Measurements from ENCODE around the gene SBF1.

DNA sequence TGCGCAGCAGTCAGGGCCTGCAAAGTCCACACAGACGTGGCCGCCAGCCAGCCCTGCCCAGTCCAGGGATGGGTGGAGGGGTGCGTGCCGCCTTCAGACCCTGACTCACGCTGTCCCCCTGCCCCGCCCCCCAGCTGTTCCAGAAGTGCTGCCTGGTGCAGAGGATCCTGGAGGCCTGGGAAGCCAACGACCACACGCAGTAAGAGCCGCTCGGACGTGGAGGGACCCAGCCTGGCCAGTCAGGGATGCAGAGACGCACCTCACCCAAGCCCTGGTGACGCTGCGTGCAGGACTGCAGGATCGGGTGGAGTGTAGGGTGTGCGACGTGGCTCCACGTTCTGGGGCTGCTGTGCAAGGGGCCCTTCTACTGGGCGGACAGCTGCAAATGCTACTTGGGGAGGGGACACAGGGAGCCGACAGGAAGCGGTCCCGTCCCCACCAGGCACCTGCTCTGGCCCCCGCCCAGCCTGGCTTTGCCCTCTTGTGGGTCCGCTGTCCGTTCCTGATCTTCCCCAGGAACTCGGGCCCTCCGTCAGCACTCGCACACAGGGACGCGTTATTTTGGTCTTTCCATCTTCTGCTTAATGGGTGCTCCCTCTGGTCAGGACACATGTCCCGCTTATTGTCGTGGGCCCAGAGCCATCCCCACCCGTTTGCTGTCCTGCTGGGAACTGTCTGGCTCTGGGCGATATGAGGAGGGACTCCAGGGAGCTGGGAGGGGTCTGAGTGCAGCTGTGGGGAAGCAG, 42.5 kb downstream of the SBF1 start:
- no peak for TF ChIP-seq CREB5 (CRISPR knock-in tag; IDR thresholded peaks at IDR 0.05; ENCODE audit: low read depth)
- TF ChIP-seq PPARA (CRISPR knock-in tag; IDR thresholded peaks at IDR 0.05; ENCODE audit: borderline replicate concordance) = no peak
- TF ChIP-seq, protein P1, sequence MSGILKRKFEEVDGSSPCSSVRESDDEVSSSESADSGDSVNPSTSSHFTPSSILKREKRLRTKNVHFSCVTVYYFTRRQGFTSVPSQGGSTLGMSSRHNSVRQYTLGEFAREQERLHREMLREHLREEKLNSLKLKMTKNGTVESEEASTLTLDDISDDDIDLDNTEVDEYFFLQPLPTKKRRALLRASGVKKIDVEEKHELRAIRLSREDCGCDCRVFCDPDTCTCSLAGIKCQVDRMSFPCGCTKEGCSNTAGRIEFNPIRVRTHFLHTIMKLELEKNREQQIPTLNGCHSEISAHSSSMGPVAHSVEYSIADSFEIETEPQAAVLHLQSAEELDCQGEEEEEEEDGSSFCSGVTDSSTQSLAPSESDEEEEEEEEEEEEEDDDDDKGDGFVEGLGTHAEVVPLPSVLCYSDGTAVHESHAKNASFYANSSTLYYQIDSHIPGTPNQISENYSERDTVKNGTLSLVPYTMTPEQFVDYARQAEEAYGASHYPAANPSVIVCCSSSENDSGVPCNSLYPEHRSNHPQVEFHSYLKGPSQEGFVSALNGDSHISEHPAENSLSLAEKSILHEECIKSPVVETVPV (CRISPR knock-in tag; IDR thresholded peaks at IDR 0.05) = no peak
- no peak for TF ChIP-seq BACH2 (CRISPR knock-in tag; IDR thresholded peaks at IDR 0.05; ENCODE audit: borderline replicate concordance)
- TF ChIP-seq OSR1 (CRISPR knock-in tag; IDR thresholded peaks at IDR 0.05) = no peak
- TF ChIP-seq ZNF70 (CRISPR knock-in tag; IDR thresholded peaks at IDR 0.05) = no peak
- TF ChIP-seq ISL1 (CRISPR knock-in tag; IDR thresholded peaks at IDR 0.05) = no peak
- TF ChIP-seq, protein P2, sequence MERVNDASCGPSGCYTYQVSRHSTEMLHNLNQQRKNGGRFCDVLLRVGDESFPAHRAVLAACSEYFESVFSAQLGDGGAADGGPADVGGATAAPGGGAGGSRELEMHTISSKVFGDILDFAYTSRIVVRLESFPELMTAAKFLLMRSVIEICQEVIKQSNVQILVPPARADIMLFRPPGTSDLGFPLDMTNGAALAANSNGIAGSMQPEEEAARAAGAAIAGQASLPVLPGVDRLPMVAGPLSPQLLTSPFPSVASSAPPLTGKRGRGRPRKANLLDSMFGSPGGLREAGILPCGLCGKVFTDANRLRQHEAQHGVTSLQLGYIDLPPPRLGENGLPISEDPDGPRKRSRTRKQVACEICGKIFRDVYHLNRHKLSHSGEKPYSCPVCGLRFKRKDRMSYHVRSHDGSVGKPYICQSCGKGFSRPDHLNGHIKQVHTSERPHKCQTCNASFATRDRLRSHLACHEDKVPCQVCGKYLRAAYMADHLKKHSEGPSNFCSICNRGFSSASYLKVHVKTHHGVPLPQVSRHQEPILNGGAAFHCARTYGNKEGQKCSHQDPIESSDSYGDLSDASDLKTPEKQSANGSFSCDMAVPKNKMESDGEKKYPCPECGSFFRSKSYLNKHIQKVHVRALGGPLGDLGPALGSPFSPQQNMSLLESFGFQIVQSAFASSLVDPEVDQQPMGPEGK (CRISPR knock-in tag; IDR thresholded peaks at IDR 0.05; ENCODE audit: borderline replicate concordance) = no peak
- no peak for TF ChIP-seq TCF4 (CRISPR knock-in tag; IDR thresholded peaks at IDR 0.05; ENCODE audit: borderline replicate concordance)
- TF ChIP-seq ZNF8 (CRISPR knock-in tag; IDR thresholded peaks at IDR 0.05) = no peak
- TF ChIP-seq RARB (CRISPR knock-in tag; IDR thresholded peaks at IDR 0.05) = no peak
- TF ChIP-seq CSDC2 (CRISPR knock-in tag; IDR thresholded peaks at IDR 0.05) = no peak

Data from SK-N-SH treated with all-trans-retinoic acid at 6 μM for 48 hours (cell line).